HG02588 (cell line): ENCODE measurements around the gene ZNF107.

Source experiments
- ATAC-seq: cut with Tn5 transposase; IDR thresholded peaks from one replicate; pipeline ENCODE4 v1.9.1; 2021; ENCODE audit warnings: mild to moderate bottlenecking, moderate library complexity; ENCODE audit not compliant: unreplicated experiment

The ZNF107 gene

GRCh38 chr7:64665980-64666662, at the start of gene ZNF107:
Gene ZNF107, plus strand, starts transcription at chr7:64666133. Its CDS starts 150 bp downstream, at chr7:64666283.
- ATAC-seq: peak; percentile 99

DNA sequence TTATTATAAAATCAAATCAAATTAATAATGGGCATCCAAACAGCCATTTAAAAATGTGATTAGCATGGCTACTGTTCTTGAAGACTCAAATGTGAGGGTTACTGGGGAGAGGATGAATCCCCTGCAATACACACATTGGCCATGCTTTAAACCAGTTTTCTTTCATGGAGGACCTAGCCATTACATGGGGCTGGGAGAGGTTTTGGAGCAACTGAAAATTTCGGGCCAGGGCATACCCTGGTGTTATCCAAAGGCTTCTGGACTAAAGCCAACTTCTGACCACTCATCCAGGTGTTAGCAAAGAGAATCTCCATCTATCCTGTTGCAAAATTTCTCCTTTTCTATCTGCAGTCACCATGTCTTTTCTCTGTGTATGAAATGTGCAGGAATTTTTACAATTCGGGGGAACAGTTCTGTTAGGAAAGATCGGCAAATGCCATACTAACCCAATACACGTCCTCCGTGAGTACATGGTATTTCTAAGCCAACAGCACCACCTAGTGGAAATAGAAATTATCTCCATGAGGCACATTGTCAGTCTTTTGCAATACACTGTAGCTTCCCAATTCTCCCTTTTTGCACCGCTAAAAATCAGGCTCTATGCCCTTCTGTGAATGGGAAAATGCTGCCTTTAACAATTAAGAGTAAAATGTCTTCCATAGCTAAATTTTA, 47.0 kb upstream of the ZNF107 start:
- no peak for ATAC-seq

DNA sequence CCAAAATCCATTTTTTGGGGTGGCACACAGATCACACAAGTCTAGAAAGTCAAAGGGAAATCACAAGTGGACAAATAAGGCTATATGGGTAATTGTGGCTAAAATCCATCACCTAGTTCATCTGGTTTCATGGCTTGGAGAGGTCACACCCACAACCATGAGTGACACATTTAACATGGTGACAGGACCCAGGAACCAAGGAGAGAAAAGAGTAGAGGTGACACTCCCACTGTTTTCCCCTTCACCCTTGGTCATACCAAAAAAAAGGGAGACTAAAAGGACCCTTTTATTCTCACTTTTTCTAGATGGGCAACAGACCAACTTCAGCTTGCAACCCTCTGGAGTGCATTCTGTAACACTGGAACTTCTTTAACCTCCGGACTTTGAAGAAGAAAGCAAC, 46.2 kb upstream of the ZNF107 start:
- ATAC-seq: no peak

DNA sequence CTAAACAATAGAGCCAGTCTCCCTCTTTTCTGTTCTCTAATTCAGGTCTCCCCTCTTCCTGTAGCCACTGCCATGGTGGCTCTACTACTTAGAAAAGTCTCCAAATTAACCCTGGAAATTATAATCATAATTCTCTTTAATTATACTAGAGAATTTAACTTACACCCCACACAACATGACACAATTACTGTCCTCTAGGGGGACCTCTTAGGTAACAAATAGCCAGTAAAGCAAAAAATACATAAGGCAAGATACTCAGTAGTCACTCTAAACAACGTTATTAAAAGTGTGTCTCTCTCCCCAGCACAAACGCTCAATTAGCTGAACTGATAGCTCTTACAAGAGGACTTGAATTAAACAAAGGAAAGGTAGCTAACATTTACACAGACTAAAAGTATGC, 44.3 kb upstream of the ZNF107 start:
- ATAC-seq: no peak

DNA sequence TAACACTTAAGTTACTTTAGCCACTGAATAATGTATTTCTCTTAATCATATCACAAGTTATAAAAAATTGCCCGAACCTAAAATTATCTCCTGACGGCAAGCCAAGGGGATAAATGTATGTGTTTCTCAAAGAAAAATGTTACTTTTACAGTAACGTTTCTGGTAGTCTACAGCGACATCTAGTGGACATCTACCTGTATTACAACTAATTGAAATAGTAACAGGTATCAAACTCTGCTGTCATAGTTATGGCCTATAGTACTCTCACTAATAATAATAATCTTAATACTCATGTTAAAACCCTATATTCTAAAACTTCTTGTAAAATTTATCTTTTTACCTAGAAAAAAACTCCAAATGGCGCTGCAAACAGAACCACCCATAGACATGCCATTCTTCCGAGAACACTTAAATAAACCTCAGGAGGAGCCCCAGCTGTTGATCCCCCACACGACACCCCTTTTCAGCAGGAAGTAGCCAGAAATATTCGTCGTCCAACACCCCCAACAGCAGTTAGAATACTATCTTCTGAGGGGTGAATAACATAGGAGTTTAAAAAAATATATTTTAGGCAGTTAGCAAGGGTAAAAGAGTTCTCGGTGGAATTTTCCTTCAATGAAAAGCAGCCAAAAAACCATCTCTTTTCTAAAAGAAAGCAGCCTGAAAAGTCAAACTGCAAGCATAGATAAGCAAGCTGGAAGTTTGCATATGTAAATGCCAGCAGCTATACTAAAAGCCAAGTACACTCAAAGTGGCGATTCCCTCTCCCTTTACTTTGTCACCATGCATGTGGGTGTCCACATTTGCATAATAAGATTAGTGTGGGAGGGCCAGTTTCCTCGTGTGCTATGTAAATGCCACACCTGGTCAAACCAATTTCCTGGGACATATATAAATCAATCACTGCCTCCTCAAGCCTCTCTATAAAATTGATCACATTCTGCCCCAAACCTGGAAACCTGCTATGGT, 40.5 kb upstream of the ZNF107 start:
- peak; percentile 92 for ATAC-seq

- ATAC-seq: peak; percentile 34
Measured at GRCh38 chr7:64626083-64626469, 39.9 kb upstream of the ZNF107 start.

DNA sequence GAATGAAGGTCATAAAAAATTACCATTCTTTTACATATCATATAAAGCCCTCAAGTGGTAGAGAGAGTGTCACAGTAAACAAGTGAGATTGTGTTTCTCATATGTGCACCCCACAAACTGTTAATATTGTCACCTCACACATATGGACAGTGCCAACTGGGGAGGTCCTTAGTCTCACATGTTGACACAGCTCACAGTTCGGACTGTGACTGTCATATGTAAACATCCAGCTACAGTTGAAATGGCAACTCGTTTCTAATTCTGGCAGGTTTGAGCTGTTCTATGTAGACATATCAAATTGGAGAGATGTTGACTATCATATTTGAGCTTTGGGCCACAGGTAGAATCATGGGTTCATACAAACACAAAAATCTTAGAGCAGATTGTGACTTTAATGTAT, 39.4 kb upstream of the ZNF107 start:
- ATAC-seq: no peak

DNA sequence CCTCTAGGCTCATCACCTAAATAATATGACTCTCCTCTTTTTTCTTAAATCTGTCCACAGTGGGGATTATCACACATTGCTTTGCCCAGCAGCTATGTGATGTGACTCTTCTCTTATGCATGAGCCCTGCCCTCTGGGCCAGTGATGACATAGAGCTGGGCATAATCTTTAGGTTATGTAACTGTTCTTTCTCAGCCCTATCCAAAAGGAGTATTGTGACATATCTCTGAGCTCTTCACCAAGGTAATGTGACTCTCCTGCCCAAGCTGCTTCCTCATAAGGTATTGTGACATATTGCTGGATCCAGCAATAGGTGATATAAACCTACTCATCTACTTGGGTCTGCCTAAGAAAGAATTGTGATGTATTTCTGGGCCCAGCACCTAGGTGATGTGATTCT, 37.7 kb upstream of the ZNF107 start:
- no peak for ATAC-seq

DNA sequence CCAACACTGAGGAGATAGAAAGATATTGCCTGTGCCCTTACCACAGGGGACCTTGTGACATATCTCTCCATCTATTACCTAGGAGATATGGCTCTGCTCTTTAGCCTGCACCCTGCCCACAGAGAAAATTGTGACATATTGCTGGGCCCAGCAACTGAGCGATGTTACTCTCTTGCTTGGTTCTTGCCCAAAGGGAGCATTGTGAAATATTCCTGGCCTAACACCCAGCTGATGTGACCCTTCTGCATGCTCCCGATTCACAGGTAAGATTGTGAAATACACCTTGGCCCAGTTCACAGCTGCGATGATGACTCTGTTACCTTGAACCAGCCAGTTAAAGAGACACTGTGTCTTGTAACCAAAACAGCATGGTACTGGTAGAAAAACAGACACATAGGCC, 37.2 kb upstream of the ZNF107 start:
- no peak for ATAC-seq

DNA sequence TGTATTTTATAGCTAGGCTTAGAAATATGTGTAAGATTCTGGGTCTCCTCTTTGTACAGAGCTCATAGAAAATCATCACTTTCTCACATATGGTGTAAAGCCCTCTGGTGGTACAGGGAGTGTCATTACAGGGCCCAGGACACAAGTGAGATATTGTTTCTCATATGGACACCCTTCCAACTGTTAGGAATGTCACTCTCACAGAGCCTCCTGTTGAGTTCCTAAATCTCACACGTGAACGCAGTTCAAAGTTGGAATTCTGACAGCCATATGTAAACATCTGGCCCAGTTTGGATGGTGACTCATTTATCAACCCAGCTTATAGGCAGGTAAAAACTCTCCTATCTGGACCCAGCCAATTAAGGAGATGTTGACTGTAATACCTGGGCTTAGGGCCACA, 35.4 kb upstream of the ZNF107 start:
- ATAC-seq: no peak

GRCh38 chr7:64632029-64632428, 33.9 kb upstream of the ZNF107 start:
- ATAC-seq: no peak

GRCh38 chr7:64633401-64633800, 32.5 kb upstream of the ZNF107 start:
- ATAC-seq: no peak

- no peak for ATAC-seq
Measured at GRCh38 chr7:64634406-64635062, 31.4 kb upstream of the ZNF107 start.

- no peak for ATAC-seq
Measured at GRCh38 chr7:64636386-64636785, 29.5 kb upstream of the ZNF107 start.

- no peak for ATAC-seq
Measured at GRCh38 chr7:64637521-64638445, 28.1 kb upstream of the ZNF107 start.

GRCh38 chr7:64638822-64639221, 27.1 kb upstream of the ZNF107 start:
- ATAC-seq: no peak

DNA sequence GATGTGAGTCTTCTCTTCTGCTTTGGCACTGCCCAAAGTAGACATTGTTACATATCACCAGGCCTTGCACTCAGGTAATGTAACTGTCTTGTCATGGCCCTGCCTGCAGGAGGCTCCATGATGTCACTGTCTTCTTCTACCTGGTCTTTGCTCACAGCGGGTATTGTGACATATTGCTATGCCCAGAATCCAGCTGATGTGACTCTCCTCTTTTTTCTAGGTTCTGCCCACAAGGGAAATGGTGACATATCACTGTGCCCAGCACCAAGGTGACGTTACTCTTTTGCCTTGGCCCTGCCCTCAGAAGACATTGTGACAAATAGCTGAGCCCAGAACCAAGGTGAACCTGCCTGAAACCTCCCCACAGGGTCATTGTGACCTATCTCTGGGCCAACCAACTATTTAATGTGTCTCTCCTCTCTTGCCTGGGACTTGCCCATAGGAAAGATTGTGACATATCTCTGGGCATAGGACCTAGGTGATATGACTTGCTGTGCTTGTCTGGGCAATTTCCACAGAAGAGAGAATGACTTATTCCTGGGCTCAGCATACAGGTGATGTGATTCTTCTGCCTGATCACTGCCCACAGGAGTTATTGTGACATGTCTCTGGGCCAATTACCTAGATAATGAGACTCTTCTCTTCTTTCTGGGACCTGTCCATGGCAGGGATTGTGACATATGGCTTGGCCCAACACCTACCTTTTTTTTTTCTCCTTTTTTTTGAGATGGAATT, 26.5 kb upstream of the ZNF107 start:
- ATAC-seq: no peak

DNA sequence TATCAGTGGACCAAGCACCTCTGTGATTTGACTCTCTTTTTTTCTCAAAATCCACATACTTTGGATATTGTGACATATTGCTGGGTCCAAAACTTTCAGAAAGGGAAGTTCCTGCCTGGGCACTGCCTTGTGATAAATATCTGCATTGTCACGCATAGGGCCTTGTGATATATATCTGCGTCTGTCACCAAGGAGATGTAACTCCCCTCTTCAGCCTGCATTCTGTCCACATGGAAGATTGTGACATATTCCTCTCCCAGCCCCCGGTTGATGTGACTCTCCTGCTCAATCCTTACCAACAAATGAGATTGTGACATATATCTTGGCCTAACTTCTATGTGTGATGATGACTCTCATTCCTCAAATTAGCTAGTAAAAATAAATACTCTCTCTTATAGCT, 25.4 kb upstream of the ZNF107 start:
- ATAC-seq: no peak

- ATAC-seq: no peak
Measured at GRCh38 chr7:64642046-64642445, 23.9 kb upstream of the ZNF107 start.
